ENCODE data around the gene IL12RB1. TPM values are rescaled to one million over a fixed set of nuclear protein-coding genes. Genes with fewer than 3 reads are reported as not detected.

Gene IL12RB1
- total and polyA plus RNA-seq, 8 donors = 0.18 to 9.3 (median 0.77) TPM; not detected in 4

- intact Hi-C loops (cut with DNase I; ENCODE audit: low total_unique reads) = no loop called here
Observed at GRCh38 chr19:18097993-18098890, 11.5 kb upstream of the IL12RB1 start.

GRCh38 chr19:18097217-18097992, 10.7 kb upstream of the IL12RB1 start, which contains the start of gene MAST3:
Gene MAST3 (plus strand): TSS chr19:18097778. CDS start chr19:18097793, 15 bp downstream.
- intact Hi-C loops (cut with DNase I; ENCODE audit: low total_unique reads) = no loop called here
- WGBS, 5 donors = 22 to 38% (median 26%) methylated on average over 27 to 54 of the region's 54 CpGs
- Histone ChIP-seq H3K4me3 (peak within 1 kb of the TSS; percentile 42 to 51 (median 48)), H3K27me3 (peaks cover 0 to 32% (median 17%) of the 10 kb centered on the region in 3 donors), H3K36me3 (no peaks in the 10 kb centered on the region), H3K9me3 (no peaks in the 10 kb centered on the region), H3K27ac (peak within 1 kb of the TSS in 2 of 5 donors; percentile 34 to 46), H3K4me1 (peaks cover 19 to 32% (median 25%) of the 10 kb centered on the region in 4 donors)
- peak; percentile 92 to 94 for DNase-seq
- TF ChIP-seq CTCF (IDR thresholded peaks at IDR 0.05) (no peak), EP300 (IDR thresholded peaks at IDR 0.05) (no peak), POLR2AphosphoS5 (IDR thresholded peaks at IDR 0.05) (no peak), POLR2A (IDR thresholded peaks at IDR 0.05) (no peak)

More at GRCh38 chr19:18097993-18098890, 11.5 kb upstream of the IL12RB1 start:
- peak overlapping the region; percentile 42 to 51 (median 48) for H3K4me3 ChIP-seq
- DNase-seq = no peak
- 30 to 36% (median 34%) methylated on average over 22 of the region's 22 CpGs for WGBS, 5 donors
- H3K27ac ChIP-seq = peak overlapping the region in 2 of 5 donors; percentile 34 to 46
- H3K9me3 ChIP-seq = no peaks in the 10 kb centered on the region
- TF ChIP-seq POLR2A (IDR thresholded peaks at IDR 0.05) = no peak
- no peak for TF ChIP-seq CTCF (IDR thresholded peaks at IDR 0.05)
- TF ChIP-seq POLR2AphosphoS5 (IDR thresholded peaks at IDR 0.05) = no peak
- TF ChIP-seq EP300 (IDR thresholded peaks at IDR 0.05) = no peak
- H3K4me1 ChIP-seq = peaks cover 19 to 32% (median 25%) of the 10 kb centered on the region in 4 donors
- no peaks in the 10 kb centered on the region for H3K36me3 ChIP-seq
- peaks cover 0 to 40% (median 17%) of the 10 kb centered on the region in 3 donors for H3K27me3 ChIP-seq

- Histone ChIP-seq H3K27ac (no peak overlapping the region), H3K9me3 (no peaks in the 10 kb centered on the region), H3K4me3 (no peak overlapping the region), H3K27me3 (peaks cover 0 to 32% (median 17%) of the 10 kb centered on the region in 3 donors), H3K4me1 (peaks cover 19 to 32% (median 25%) of the 10 kb centered on the region in 4 donors), H3K36me3 (no peaks in the 10 kb centered on the region)
- intact Hi-C loops (cut with DNase I; ENCODE audit: low total_unique reads) = no loop called here
- TF ChIP-seq POLR2AphosphoS5 (IDR thresholded peaks at IDR 0.05) = no peak
- TF ChIP-seq POLR2A (IDR thresholded peaks at IDR 0.05) = no peak
- TF ChIP-seq CTCF (IDR thresholded peaks at IDR 0.05) = no peak
- TF ChIP-seq EP300 (IDR thresholded peaks at IDR 0.05) = no peak
- no peak for DNase-seq
- WGBS, 5 donors = 83 to 89% (median 85%) methylated on average over 2 of the region's 2 CpGs
Observed at GRCh38 chr19:18096258-18096657, 9.5 kb upstream of the IL12RB1 start.

Measured in stomach (tissue), 9 donors.